22Rv1 (cell line): ENCODE results near the gene NRXN2.

Experiments used
- CTCF ChIP-seq: fragments of 450-650 bp; IDR thresholded peaks from 2 replicates; pipeline ENCODE4 v1.5.1; 2017; ENCODE audit warnings: mild to moderate bottlenecking
- ZFX ChIP-seq: fragments of 450-650 bp; IDR thresholded peaks from 2 replicates; pipeline ENCODE4 v1.6.1; 2017; ENCODE audit warnings: antibody characterized with exemption, borderline replicate concordance

DNA sequence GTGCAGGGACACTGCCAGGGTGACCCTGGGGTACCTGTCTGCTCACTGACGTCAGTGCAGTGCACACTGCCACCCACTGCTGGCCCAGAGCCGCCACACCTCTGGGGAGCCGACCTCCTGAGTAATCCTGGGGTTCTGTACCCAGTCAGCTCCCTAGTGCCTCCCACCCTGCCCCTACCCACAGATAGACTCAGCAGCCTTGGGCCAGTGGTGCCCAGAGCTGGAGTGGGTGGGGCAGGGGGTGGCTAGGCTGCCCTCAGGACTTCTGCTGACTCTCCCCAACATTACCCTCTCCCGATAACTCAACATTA, 5.8 kb downstream of the NRXN2 start:
- TF ChIP-seq CTCF (no peak), ZFX (no peak)
